Esophagus squamous epithelium (tissue), 5 donors: ENCODE results near the gene FRMD7. TPM values are rescaled to one million over a fixed set of nuclear protein-coding genes. Genes with fewer than 3 reads are reported as not detected.

Experiments
- DNase-seq: peaks from one replicate; lab custom pipeline; 2025; lab: John Stamatoyannopoulos, UW
- H3K27ac ChIP-seq, 4 donors: fragments of 200-600 bp; sonication (generic); one replicate each; pipeline ENCODE4 v1.5.1; 2016 to 2019; ENCODE audit warnings: mild to moderate bottlenecking in 1 of 4
- H3K27me3 ChIP-seq, 4 donors: fragments of 200-600 bp; sonication (generic); 1 replicate in 3 of 4; 2 replicates in 1 of 4; pipeline versions ENCODE4 v1.5.1 to v1.6.0; 2017 to 2021; ENCODE audit warnings: antibody characterized with exemption in 1 of 4
- H3K36me3 ChIP-seq, 3 donors: fragments of 200-600 bp; sonication (generic); one replicate each; pipeline ENCODE4 v1.5.1; 2016 to 2019
- H3K4me1 ChIP-seq, 3 donors: fragments of 200-600 bp; sonication (generic); one replicate each; pipeline ENCODE4 v1.5.1; 2017 to 2019
- H3K4me3 ChIP-seq, 4 donors: fragments of 200-600 bp; sonication (generic); 1 replicate in 3 of 4; 2 replicates in 1 of 4; pipeline ENCODE4 v1.5.1; 2016 to 2019; ENCODE audit warnings: mild to moderate bottlenecking in 2 of 4, moderate library complexity in 1 of 4
- H3K9me3 ChIP-seq, 3 donors: fragments of 200-600 bp; sonication (generic); one replicate each; pipeline ENCODE4 v1.5.1; 2016 to 2019
- CTCF ChIP-seq, 6 experiments: fragments of 450-650 bp in 4 of 6; fragments of 200-600 bp in 2 of 6; sonication (generic) in 2 of 6; IDR thresholded peaks; one replicate each; pipeline ENCODE4 v1.5.1; 2016 to 2019; ENCODE audit warnings: antibody characterized with exemption in 6 of 6, mild to moderate bottlenecking in 4 of 6, moderate library complexity in 4 of 6
- POLR2A ChIP-seq, 4 donors: fragments of 450-650 bp; IDR thresholded peaks; one replicate each; pipeline ENCODE4 v1.6.1; 2017; ENCODE audit warnings: antibody characterized with exemption in 4 of 4, mild to moderate bottlenecking in 4 of 4, moderate library complexity in 3 of 4
- WGBS, 2 donors: methylation state at CpG; one replicate each; pipeline ENCODE4 v1.1.5; 2018; 5-methylcytosine and 5-hydroxymethylcytosine counted together
- intact Hi-C: fragments of 100-400 bp; cut with DNase I; formaldehyde crosslinking; loops from one replicate; pipeline ENCODE4 v1.15.0; 2022
- total RNA-seq, 4 donors: library from RNA; depleted of rRNA; stranded (reverse); fragments of >200 nt; gene quantifications; one replicate each; pipeline ENCODE4 v1.1.0, GENCODE V29; 2016
- donor health status: DM: yes; HTN: yes; CAD: no.

Gene FRMD7
- not detected for total RNA-seq

DNA sequence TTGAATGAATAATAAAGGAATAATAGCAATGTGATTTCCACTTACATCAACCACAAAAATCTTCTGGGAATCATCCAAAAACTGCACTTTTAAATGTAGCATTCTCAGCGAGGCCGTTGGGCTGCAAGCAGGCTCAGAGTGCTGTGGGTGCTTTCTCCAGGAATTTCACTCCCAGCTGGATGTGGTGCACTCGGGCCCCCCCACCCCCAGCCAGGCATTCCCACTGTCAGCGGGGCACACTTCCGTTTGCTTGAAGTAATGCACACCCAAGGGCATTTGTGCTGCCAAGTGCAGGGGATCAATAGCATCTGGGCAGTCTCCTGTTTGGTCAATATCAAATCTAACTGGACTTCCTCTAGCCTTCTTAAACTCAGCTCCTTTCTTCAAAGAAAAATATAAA is at the start of gene FRMD7:
TSS of gene FRMD7 (minus strand) at position 278 of the 400 bp plus-strand sequence. CDS start at position 102, 176 bp downstream.
- DNase-seq = no peak
- Histone ChIP-seq H3K27ac (no peak within 1 kb of the TSS), H3K9me3 (no peaks in the 10 kb centered on the region), H3K4me1 (no peaks in the 10 kb centered on the region), H3K36me3 (no peaks in the 10 kb centered on the region), H3K4me3 (no peak within 1 kb of the TSS), H3K27me3 (peaks cover 0 to 3% (median 1%) of the 10 kb centered on the region in 4 donors)
- intact Hi-C loops = no loop called here
- no peak for TF ChIP-seq CTCF (IDR thresholded peaks at IDR 0.05)
- 11 to 52% methylated on average over 1 to 3 of the region's 5 CpGs for WGBS, 2 donors

GRCh38 chrX:132173647-132174046 is 45.8 kb upstream of the FRMD7 start:
- intact Hi-C loops = no loop called here
- DNase-seq = no peak
- H3K36me3 ChIP-seq = no peaks in the 10 kb centered on the region
- TF ChIP-seq POLR2A (IDR thresholded peaks at IDR 0.05) (no peak), CTCF (IDR thresholded peaks at IDR 0.05) (no peak)
- no peak overlapping the region for H3K27ac ChIP-seq
- no peaks in the 10 kb centered on the region for H3K9me3 ChIP-seq
- H3K4me1 ChIP-seq = no peaks in the 10 kb centered on the region
- H3K27me3 ChIP-seq = no peaks in the 10 kb centered on the region
- WGBS, 2 donors = 29 to 83% methylated on average over 1 of the region's 1 CpG
- H3K4me3 ChIP-seq = no peak overlapping the region

DNA sequence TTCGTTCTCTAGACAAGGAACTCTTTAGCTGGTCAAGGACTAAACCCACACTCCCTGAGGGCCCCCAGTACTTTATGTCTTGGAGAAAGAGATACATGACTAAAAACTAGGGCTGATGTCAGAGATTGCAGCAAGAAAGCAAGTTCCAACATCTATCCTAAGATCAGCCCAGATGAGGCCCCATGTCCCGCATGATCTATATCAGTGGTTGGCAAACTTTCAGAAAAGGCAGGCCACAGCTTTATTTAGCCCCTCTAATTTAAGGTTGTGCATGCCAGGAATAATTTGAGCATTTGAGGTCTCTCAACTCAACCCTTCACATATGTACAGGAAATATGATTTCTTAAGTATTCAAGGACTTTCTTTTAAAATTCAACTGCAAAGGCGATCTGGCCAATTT is 44.1 kb upstream of the FRMD7 start:
- H3K27me3 ChIP-seq = no peaks in the 10 kb centered on the region
- no peaks in the 10 kb centered on the region for H3K4me1 ChIP-seq
- H3K9me3 ChIP-seq = no peaks in the 10 kb centered on the region
- intact Hi-C loops = no loop called here
- H3K36me3 ChIP-seq = no peaks in the 10 kb centered on the region
- no peak overlapping the region for H3K27ac ChIP-seq
- no peak overlapping the region for H3K4me3 ChIP-seq
- WGBS, 2 donors = 68 to 76% methylated on average over 2 to 3 of the region's 3 CpGs
- no peak for DNase-seq
- TF ChIP-seq CTCF (IDR thresholded peaks at IDR 0.05) = no peak
- TF ChIP-seq POLR2A (IDR thresholded peaks at IDR 0.05) = no peak

GRCh38 chrX:132171478-132171877 is 43.7 kb upstream of the FRMD7 start:
- no peaks in the 10 kb centered on the region for H3K27me3 ChIP-seq
- H3K36me3 ChIP-seq = no peaks in the 10 kb centered on the region
- no peak for TF ChIP-seq POLR2A (IDR thresholded peaks at IDR 0.05)
- TF ChIP-seq CTCF (IDR thresholded peaks at IDR 0.05) = no peak
- no peak overlapping the region for H3K4me3 ChIP-seq
- 72 to 73% methylated on average over 3 of the region's 3 CpGs for WGBS, 2 donors
- intact Hi-C loops = no loop called here
- no peaks in the 10 kb centered on the region for H3K9me3 ChIP-seq
- no peak for DNase-seq
- H3K4me1 ChIP-seq = no peaks in the 10 kb centered on the region
- no peak overlapping the region for H3K27ac ChIP-seq

GRCh38 chrX:132169554-132169953 is 41.7 kb upstream of the FRMD7 start:
- Histone ChIP-seq H3K27me3 (no peaks in the 10 kb centered on the region), H3K27ac (no peak overlapping the region), H3K4me1 (no peaks in the 10 kb centered on the region), H3K36me3 (no peaks in the 10 kb centered on the region), H3K4me3 (no peak overlapping the region), H3K9me3 (no peaks in the 10 kb centered on the region)
- intact Hi-C loops = no loop called here
- WGBS, 2 donors = 46 to 61% methylated on average over 3 of the region's 3 CpGs
- TF ChIP-seq CTCF (IDR thresholded peaks at IDR 0.05) = no peak
- TF ChIP-seq POLR2A (IDR thresholded peaks at IDR 0.05) = no peak
- no peak for DNase-seq
